ENCODE data around the gene OSBP.
A peak's percentile ranks its signal among the peaks of the same experiment; 100 is the strongest.

OSBP gene

DNA sequence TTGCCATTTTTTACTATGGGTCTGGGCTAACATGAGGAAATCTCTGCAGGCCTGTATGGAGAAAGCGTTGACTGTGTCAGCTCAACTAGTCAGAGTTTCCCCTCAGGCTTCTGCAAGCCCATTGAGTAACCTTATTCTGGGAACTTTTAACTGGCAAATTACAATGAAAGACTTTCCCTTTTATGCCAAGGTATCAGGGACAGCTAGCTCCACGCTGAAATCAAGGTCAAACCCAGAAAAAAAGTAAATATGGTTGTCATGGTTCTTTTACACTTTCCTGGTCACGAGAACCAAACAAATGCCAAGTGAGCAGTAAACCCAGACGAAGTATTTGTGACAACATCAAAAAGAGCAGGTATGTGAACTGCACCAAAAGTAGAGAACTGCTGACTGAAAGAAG, 13.8 kb downstream of the OSBP start:
- no peak for DNase-seq

- DNase-seq, result no peak
Measured at GRCh38 chr11:59600636-59601035, 14.9 kb downstream of the OSBP start.

GRCh38 chr11:59600234-59600633, 15.3 kb downstream of the OSBP start:
- no peak for DNase-seq

GRCh38 chr11:59598961-59599360, 16.6 kb downstream of the OSBP start:
- no peak for DNase-seq

GRCh38 chr11:59584294-59584693, 31.3 kb downstream of the OSBP start:
- no peak for DNase-seq

- no peak for DNase-seq
Measured at GRCh38 chr11:59582006-59582405, 33.6 kb downstream of the OSBP start.

GRCh38 chr11:59578369-59578768, 37.2 kb downstream of the OSBP start:
- DNase-seq, result no peak

GRCh38 chr11:59575505-59575904, 40.1 kb downstream of the OSBP start:
- no peak for DNase-seq

DNA sequence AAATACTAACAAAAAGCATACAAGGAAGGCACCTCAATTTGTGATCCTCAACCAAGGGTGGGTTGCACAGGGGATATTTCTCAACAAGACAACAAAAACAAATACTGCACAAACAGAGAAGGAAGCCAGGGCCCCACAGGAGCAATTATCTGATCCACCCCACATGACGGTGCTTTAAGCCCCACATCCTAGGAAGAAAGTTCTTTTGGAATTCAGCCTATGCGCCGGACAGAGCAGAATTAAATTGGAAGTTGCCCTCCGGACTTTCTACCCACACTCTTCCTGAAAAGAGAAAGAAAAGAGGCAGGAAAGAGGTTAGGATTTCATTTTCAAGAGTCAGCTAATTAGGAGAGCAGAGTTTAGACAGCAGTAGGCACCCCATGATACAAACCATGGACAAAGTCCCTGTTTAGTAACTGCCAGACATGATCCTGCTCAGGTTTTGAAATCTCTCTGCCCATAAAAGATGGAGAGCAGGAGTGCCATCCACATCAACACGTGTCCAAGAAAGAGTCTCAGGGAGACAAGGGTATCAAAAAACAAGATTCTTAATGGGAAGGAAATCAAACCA, 40.6 kb downstream of the OSBP start:
- no peak for DNase-seq

GRCh38 chr11:59574467-59574866, 41.1 kb downstream of the OSBP start:
- no peak for DNase-seq

DNA sequence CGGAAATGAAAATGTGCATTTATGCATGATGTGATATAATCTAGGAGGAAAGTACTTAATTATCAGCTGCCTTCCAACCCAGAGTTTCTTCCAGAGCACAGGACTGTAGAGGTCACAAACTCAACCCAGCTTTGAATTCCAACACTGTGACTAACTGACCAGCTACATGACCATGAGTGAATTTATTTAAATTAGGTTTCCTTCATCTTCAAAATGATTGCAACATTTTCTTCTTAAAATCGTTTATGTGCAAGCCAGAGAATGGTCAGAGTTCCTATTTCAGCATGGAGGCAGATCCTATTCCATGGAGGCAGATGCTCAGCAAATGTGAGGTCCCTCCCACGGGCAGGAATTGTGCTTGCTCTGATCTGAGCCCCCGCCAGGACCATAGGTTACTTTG, 42.4 kb downstream of the OSBP start:
- no peak for DNase-seq

DNA sequence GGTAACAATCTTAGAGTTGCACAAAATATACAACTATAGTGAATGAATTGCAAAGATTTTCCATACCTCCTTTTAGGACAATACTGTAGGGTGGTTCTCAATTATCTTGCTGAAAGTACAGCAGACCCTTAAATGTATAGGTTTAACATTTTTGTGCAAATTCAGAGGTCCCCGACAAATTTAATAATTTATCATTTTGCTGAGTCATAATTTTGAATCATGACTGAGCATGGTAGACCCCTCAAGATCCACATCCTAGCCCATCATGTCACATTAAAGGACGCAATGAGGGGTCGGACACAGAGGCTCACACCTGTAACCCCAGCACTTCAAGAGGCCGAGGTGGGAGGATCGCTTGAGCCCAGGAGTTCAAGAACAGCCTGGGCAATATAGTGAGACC, 43.5 kb downstream of the OSBP start:
- DNase-seq, result no peak

GRCh38 chr11:59562292-59562691, 53.3 kb downstream of the OSBP start:
- DNase-seq, result no peak

DNA sequence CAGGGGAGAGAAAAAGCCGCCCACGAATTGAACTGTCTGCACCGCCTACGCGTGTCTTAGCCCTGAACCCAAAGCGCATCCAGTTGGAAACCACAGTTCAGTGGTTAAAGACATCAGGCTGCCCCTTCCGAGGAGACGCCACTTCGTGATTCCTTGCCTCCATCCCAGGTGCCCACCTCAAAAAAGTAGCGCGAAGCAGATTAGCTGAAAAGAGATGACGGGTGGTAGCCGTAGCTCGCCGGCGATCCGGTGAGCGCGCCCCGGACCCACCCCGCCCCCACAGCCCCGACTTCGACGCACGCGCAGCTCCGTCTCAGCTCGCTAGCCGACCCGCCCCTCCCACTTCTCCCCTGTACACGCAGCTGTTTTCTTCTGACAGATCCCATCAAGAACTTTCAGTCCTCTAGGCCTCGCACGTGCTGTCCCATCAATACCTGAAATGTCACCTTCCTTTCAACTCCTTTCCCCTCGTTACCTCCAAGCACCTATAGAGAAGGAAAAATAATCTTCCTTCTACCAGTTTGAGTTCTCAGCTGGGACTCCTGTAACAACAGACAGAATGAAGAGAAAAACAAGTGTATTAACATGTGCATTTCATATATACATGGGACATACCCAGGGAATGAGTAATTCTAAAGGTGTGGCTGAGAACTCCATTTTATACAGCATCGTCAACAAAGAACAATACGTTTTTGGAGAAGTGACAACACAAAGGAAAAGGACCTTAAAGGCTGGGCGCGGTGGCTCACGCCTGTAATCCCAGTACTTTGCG, 54.7 kb downstream of the OSBP start:
- DNase-seq, result peak; percentile 89

DNA sequence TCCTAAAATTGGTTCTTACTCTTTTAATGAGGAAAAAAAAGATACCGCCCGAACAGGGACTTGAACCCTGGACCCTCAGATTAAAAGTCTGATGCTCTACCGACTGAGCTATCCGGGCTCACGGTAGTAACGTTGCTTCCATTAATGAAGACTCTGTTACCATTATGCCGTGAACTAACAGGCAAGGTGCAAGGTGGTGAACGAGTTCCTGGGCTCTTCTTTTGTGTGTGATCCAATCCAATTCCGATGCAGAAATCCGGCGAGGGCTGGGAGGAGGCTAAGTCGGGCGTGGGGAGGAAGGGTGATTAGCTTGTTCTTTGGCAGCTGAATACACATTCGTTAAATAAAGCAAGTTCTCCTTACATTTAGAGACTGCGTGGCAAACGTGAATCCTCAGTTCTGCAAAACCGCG, 55.3 kb downstream of the OSBP start:
- DNase-seq, result peak; percentile 90

DNA sequence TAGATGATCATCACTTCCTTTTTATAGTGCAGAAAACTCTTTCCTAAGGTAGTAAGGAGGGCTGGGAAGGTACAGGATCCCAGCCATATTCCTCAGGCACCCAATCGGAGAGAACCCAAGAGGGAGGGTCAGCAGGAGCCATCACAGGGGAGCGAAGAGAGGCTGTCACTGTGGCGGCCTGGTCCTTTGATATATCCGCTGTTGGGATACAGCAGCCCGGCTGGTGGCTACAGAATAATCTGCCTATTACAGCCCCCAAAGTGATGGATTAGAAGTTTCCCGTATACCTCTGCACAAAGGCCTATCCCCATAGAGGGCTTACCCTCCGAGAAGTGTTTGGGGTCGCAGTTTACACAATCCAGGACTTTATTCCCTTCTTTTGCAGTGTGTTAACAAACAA, 55.7 kb downstream of the OSBP start:
- DNase-seq, result no peak

- DNase-seq, result no peak
Measured at GRCh38 chr11:59558270-59558643, 57.3 kb downstream of the OSBP start.

DNA sequence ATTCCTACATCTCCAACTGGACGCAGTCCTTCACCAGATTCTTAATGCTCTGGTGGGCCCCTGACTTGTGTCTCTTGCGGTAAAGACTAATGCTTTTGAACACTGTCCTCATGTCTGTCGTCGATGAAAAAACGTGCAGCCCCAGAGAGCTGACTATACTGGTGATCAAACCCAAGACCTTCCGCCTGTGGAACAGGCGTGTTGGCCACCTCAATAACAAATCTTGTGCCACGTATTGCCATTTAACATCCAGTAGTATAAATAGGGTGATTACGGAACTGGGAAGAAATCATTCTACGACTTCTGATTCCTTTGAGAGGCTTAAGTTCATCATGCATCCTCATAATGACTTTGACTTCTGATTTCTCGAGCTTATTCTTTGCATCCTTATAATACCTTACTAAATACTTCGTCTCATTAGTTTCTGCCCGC, 58.6 kb downstream of the OSBP start:
- DNase-seq, result peak; percentile 44

DNA sequence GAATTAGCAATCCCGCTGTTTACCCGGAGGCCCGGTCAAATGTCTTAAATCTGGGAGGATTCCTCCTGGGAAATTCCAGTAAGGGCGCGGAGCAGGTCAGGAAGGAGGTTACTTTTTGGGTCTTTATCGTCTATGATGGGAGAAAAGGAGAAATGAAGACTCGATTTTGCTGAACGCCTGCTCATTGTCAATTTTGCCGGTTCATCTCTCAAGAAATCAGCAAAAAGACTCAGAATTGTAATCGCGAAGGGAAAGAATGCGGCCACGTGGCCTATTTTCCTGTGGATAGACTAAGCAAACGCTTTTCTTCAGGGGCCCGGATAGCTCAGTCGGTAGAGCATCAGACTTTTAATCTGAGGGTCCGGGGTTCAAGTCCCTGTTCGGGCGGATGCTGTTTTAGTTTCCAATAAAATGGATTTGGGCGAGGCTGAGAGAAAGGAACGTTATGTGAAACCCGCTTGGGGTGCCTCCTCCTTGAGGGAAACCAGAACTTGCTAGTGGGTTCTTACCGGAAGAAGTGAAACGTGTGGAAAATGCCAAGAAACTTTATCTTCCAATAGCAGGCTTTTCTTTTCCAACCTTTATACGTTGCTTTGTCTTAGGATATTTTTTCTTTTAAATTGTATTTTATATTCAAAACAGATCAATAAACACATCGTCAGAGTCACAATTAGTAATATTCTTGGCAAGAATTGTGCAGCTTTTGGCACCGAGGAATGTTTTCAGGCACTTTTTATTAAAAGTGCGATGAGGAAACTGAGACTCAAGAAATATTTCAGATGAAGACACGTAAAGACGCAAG, 59.3 kb downstream of the OSBP start:
- DNase-seq, result peak; percentile 92

GRCh38 chr11:59555601-59556114, 59.9 kb downstream of the OSBP start:
- no peak for DNase-seq

DNA sequence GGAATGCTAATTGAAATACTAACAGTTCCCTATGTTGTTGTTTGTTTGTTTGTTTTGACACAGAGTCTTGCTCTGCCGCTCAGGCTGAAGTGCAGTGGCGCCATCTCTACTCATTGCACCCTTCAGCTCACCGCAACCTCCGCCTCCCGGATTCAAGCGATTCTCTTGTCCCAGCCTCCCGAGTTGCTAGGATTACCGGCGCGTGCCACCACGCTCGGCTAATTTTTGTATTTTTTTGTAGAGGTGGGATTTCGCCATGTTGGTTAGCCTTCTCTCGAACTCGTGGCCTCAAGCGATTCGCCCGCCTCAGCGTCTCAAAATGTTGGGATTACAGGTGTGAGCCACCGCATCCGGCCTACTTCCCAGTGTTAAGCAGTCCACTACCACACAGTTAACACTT, 62.3 kb downstream of the OSBP start:
- DNase-seq, result no peak

GRCh38 chr11:59552844-59553243, 62.7 kb downstream of the OSBP start:
- DNase-seq, result no peak

DNA sequence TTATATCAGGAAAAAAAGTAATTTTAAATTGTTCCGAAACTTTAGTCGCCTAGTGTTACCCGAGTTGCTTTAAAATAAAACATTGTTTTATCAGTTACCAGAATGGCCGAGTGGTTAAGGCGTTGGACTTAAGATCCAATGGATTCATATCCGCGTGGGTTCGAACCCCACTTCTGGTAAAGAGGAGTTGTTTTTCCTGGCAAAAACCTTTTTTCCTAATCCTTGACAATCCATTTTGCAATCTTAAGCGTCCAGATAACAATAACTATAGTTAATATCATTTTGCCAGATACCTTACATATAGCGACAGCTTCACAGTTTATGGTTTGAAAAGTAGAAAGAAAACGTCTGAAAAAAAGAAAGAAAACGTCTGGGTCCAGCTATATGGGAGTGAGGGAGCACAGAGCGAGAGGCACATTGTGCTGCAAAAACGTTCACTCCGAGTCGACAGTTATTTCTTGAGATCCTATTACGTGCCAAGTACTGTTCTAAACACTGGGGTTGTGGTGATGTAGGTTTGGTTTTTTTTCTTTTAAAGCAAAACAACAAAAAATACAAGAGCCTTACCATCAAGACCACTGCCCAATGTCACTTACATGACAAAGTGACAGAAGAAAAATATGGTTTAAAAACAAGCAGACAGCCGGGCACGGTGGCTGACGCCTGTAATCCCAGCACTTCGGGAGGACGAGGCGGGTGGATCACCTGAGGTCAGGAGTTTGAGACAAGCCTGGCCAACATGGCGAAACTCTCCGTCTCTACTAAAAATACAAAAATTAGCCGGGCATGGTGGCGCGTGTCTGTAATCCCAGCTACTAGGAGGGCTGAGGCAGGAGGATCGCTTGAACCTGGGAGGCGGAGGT, 63.7 kb downstream of the OSBP start:
- DNase-seq, result peak; percentile 71
